Smooth muscle cell (in vitro differentiated cells): ENCODE data around the gene IFITM1. TPM values are rescaled to one million over a fixed set of nuclear protein-coding genes. Genes with fewer than 3 reads are reported as not detected.
A peak's percentile ranks its signal among the peaks of the same experiment; 100 is the strongest.
"Not testable (repeated sequence)": the region's sequence is repeated elsewhere in the genome, so short reads cannot be mapped to it uniquely, and the experiment has no call there.

Experiments
- DNase-seq: peaks from one replicate; lab custom pipeline; 2025; ENCODE audit not compliant: unreplicated experiment; lab: John Stamatoyannopoulos, UW
- H2AFZ ChIP-seq: fragments of 200-600 bp; sonication (generic); 2 replicates; pipeline ENCODE4 v1.6.0; 2016; ENCODE audit warnings: antibody characterized with exemption, low read depth, mild to moderate bottlenecking
- H3F3A ChIP-seq: fragments of 200-600 bp; sonication (generic); 2 replicates; pipeline ENCODE4 v1.6.0; 2017; ENCODE audit warnings: antibody characterized with exemption, low read depth
- H3K27ac ChIP-seq: fragments of 200-600 bp; sonication (generic); 2 replicates; pipeline ENCODE4 v1.5.1; 2016; ENCODE audit warnings: low read depth, mild to moderate bottlenecking
- H3K27me3 ChIP-seq: fragments of 200-600 bp; sonication (generic); 2 replicates; pipeline ENCODE4 v1.6.1; 2016; ENCODE audit warnings: low read depth, mild to moderate bottlenecking
- H3K36me3 ChIP-seq: fragments of 200-600 bp; sonication (generic); 2 replicates; pipeline ENCODE4 v1.5.1; 2016; ENCODE audit warnings: low read depth
- H3K4me1 ChIP-seq: fragments of 200-600 bp; sonication (generic); 2 replicates; pipeline ENCODE4 v1.5.1; 2016; ENCODE audit warnings: low read depth
- H3K4me2 ChIP-seq: fragments of 200-600 bp; sonication (generic); 2 replicates; pipeline ENCODE4 v1.6.0; 2016; ENCODE audit warnings: mild to moderate bottlenecking
- H3K4me3 ChIP-seq: fragments of 200-600 bp; sonication (generic); 2 replicates; pipeline ENCODE4 v1.5.1; 2016; ENCODE audit warnings: mild to moderate bottlenecking
- H3K79me2 ChIP-seq: fragments of 200-600 bp; sonication (generic); 2 replicates; pipeline ENCODE4 v1.6.0; 2016; ENCODE audit warnings: low read depth, mild to moderate bottlenecking
- H3K9ac ChIP-seq: fragments of 200-600 bp; sonication (generic); 2 replicates; pipeline ENCODE4 v1.6.0; 2016; ENCODE audit warnings: low read depth
- H3K9me3 ChIP-seq: fragments of 200-600 bp; sonication (generic); replicated peaks from 2 replicates; pipeline ENCODE4 v1.5.1; 2016; ENCODE audit warnings: low read depth
- H4K20me1 ChIP-seq: fragments of 200-600 bp; sonication (generic); 2 replicates; pipeline ENCODE4 v1.6.0; 2016; ENCODE audit warnings: low read depth
- CTCF ChIP-seq: fragments of 200-600 bp; sonication (generic); IDR thresholded peaks from 2 replicates; pipeline ENCODE4 v1.5.1; 2017; ENCODE audit warnings: borderline replicate concordance, mild to moderate bottlenecking, antibody characterized with exemption; ENCODE audit not compliant: insufficient read depth, poor library complexity, severe bottlenecking
- WGBS: methylation state at CpG from one replicate; pipeline ENCODE4 v1.1.7; 2016; ENCODE audit warnings: low lambda C conversion rate; 5-methylcytosine and 5-hydroxymethylcytosine counted together
- polyA plus RNA-seq: library from polyadenylated mRNA; unstranded; fragments of >200 nt; fragmentation: Nextera tagmentation; extraction: Ambion mirVana; gene quantifications from 2 replicates; pipeline ENCODE4 v1.2.1, GENCODE V29; 2016
- total RNA-seq: library from RNA; depleted of rRNA; stranded (reverse); fragments of >200 nt; gene quantifications from 2 replicates; pipeline ENCODE4 v1.2.3, GENCODE V29; 2014

Gene IFITM1
- total RNA-seq (355 TPM in 2 replicates), polyA plus RNA-seq (599 and 726 TPM in 2 replicates)

GRCh38 chr11:313787-314553 is at the start of gene IFITM1:
TSS of gene IFITM1 (plus strand) at chr11:314040. CDS start at chr11:314171, 131 bp downstream.
- no peak for DNase-seq
- Histone ChIP-seq H3K27me3 (peaks cover 8% of the 10 kb centered on the region), H3K4me1 (peaks cover 54% of the 10 kb centered on the region), H3K79me2 (peaks cover 49% of the 10 kb centered on the region), H3K36me3 (no peaks in the 10 kb centered on the region), H3K9me3 (no peaks in the 10 kb centered on the region), H3K4me3 (peak within 1 kb of the TSS; percentile 66), H3K27ac (peak within 1 kb of the TSS; percentile 76), H3K4me2 (peak within 1 kb of the TSS; percentile 96), H4K20me1 (peaks cover 29% of the 10 kb centered on the region), H3F3A (peaks cover 5% of the 10 kb centered on the region), H2AFZ (no peak within 1 kb of the TSS), H3K9ac (peak within 1 kb of the TSS; percentile 61)
- WGBS: 7% methylated on average over 17 of the region's 18 CpGs
- no peak for TF ChIP-seq CTCF

- Histone ChIP-seq H3K4me2 (no peak overlapping the region), H3K27ac (no peak overlapping the region), H3K9me3 (no peaks in the 10 kb centered on the region), H2AFZ (no peak overlapping the region), H4K20me1 (no peaks in the 10 kb centered on the region), H3K4me3 (no peak overlapping the region), H3K36me3 (no peaks in the 10 kb centered on the region), H3F3A (no peaks in the 10 kb centered on the region), H3K27me3 (no peaks in the 10 kb centered on the region), H3K79me2 (no peaks in the 10 kb centered on the region), H3K4me1 (no peaks in the 10 kb centered on the region), H3K9ac (no peak overlapping the region)
- no peak for DNase-seq
- WGBS: 97% methylated on average over 4 of the region's 13 CpGs
- no peak for TF ChIP-seq CTCF
Observed at GRCh38 chr11:266676-267439, 47.0 kb upstream of the IFITM1 start.

GRCh38 chr11:267491-267994 is 46.3 kb upstream of the IFITM1 start:
- Histone ChIP-seq H3K4me3 (no peak overlapping the region), H3F3A (no peaks in the 10 kb centered on the region), H2AFZ (no peak overlapping the region), H3K9me3 (no peaks in the 10 kb centered on the region), H3K36me3 (no peaks in the 10 kb centered on the region), H3K4me2 (no peak overlapping the region), H3K27me3 (no peaks in the 10 kb centered on the region), H3K4me1 (no peaks in the 10 kb centered on the region), H4K20me1 (no peaks in the 10 kb centered on the region), H3K27ac (no peak overlapping the region), H3K79me2 (no peaks in the 10 kb centered on the region), H3K9ac (no peak overlapping the region)
- TF ChIP-seq CTCF: no peak
- WGBS: 79% methylated on average over 12 of the region's 18 CpGs
- no peak for DNase-seq

- not testable (repeated sequence) for H3K9me3 ChIP-seq, H3K36me3 ChIP-seq, H3F3A ChIP-seq, H2AFZ ChIP-seq, H3K9ac ChIP-seq, H3K4me3 ChIP-seq, H3K27ac ChIP-seq, H3K79me2 ChIP-seq, H3K4me2 ChIP-seq, H3K27me3 ChIP-seq, H3K4me1 ChIP-seq, H4K20me1 ChIP-seq, DNase-seq
- WGBS: 88% methylated on average over 16 of the region's 16 CpGs
Observed at GRCh38 chr11:268716-269145, 45.1 kb upstream of the IFITM1 start.
